Adipocyte (in vitro differentiated cells): ENCODE results near the gene COL4A3.

ENCODE experiments used
- DNase-seq: peaks from one replicate; pipeline ENCODE4 v3.0.0-alpha.2; 2015; ENCODE audit warnings: low read depth
- H3K27me3 ChIP-seq: replicated peaks from 2 replicates; pipeline ENCODE4 v1.7.0; 2013; ENCODE audit warnings: mild to moderate bottlenecking, low read length, moderate library complexity; ENCODE audit not compliant: control insufficient read depth, insufficient read depth
- H3K36me3 ChIP-seq: 2 replicates; pipeline ENCODE4 v1.7.0; 2013; ENCODE audit warnings: low read length, mild to moderate bottlenecking, moderate library complexity; ENCODE audit not compliant: control insufficient read depth, insufficient read depth, severe bottlenecking
- H3K4me1 ChIP-seq: 2 replicates; pipeline ENCODE4 v1.7.0; 2013; ENCODE audit warnings: mild to moderate bottlenecking, low read length, moderate library complexity; ENCODE audit not compliant: control insufficient read depth, insufficient read depth
- H3K4me3 ChIP-seq: 2 replicates; pipeline ENCODE4 v1.7.0; 2013; ENCODE audit warnings: mild to moderate bottlenecking, low read length, moderate library complexity
- H3K9ac ChIP-seq: 2 replicates; pipeline ENCODE4 v1.7.0; 2013; ENCODE audit warnings: mild to moderate bottlenecking, low read length, moderate library complexity
- H3K9me3 ChIP-seq: 2 replicates; pipeline ENCODE4 v1.7.0; 2013; ENCODE audit warnings: mild to moderate bottlenecking, low read length, moderate library complexity; ENCODE audit not compliant: control insufficient read depth

Gene COL4A3

GRCh38 chr2:227163998-227164762 is at the start of gene COL4A3, which contains the start of gene COL4A4:
Gene COL4A3 (plus strand): TSS chr2:227164624. CDS start chr2:227164727, 103 bp downstream.
Gene COL4A4 (minus strand): TSS chr2:227164205. CDS start chr2:227147483, 16,722 bp downstream.
- Histone ChIP-seq H3K9me3 (peaks cover 20% of the 10 kb centered on the region), H3K27me3 (peaks cover 36% of the 10 kb centered on the region), H3K4me3 (peak within 1 kb of the TSS; percentile 77), H3K9ac (peak within 1 kb of the TSS; percentile 55), H3K36me3 (no peaks in the 10 kb centered on the region), H3K4me1 (no peaks in the 10 kb centered on the region)
- DNase-seq: peak; percentile 59

GRCh38 chr2:227115761-227116160 is 48.7 kb upstream of the COL4A3 start:
- no peak overlapping the region for H3K4me3 ChIP-seq

GRCh38 chr2:227117027-227117426 is 47.4 kb upstream of the COL4A3 start:
- Histone ChIP-seq H3K4me1 (no peaks in the 10 kb centered on the region), H3K4me3 (no peak overlapping the region), H3K27me3 (no peaks in the 10 kb centered on the region), H3K9me3 (no peaks in the 10 kb centered on the region), H3K36me3 (no peaks in the 10 kb centered on the region), H3K9ac (no peak overlapping the region)
- no peak for DNase-seq

More at GRCh38 chr2:227115761-227116160, 48.7 kb upstream of the COL4A3 start:
- H3K4me1 ChIP-seq: no peaks in the 10 kb centered on the region
- no peaks in the 10 kb centered on the region for H3K36me3 ChIP-seq
- no peaks in the 10 kb centered on the region for H3K27me3 ChIP-seq
- H3K9me3 ChIP-seq: no peaks in the 10 kb centered on the region
- DNase-seq: peak; percentile 75
- H3K9ac ChIP-seq: no peak overlapping the region

GRCh38 chr2:227117852-227118251 is 46.6 kb upstream of the COL4A3 start:
- Histone ChIP-seq H3K4me3 (no peak overlapping the region), H3K9me3 (no peaks in the 10 kb centered on the region), H3K27me3 (no peaks in the 10 kb centered on the region), H3K9ac (no peak overlapping the region), H3K4me1 (no peaks in the 10 kb centered on the region), H3K36me3 (no peaks in the 10 kb centered on the region)
- DNase-seq: no peak

GRCh38 chr2:227118353-227118752 is 46.1 kb upstream of the COL4A3 start:
- Histone ChIP-seq H3K9me3 (no peaks in the 10 kb centered on the region), H3K36me3 (no peaks in the 10 kb centered on the region), H3K4me1 (no peaks in the 10 kb centered on the region), H3K27me3 (no peaks in the 10 kb centered on the region), H3K9ac (no peak overlapping the region), H3K4me3 (no peak overlapping the region)
- DNase-seq: no peak

- DNase-seq: no peak
- Histone ChIP-seq H3K9me3 (no peaks in the 10 kb centered on the region), H3K4me1 (no peaks in the 10 kb centered on the region), H3K36me3 (no peaks in the 10 kb centered on the region), H3K9ac (no peak overlapping the region), H3K27me3 (peaks cover 2% of the 10 kb centered on the region), H3K4me3 (no peak overlapping the region)
Measured at GRCh38 chr2:227123697-227124096, 40.7 kb upstream of the COL4A3 start.

- Histone ChIP-seq H3K4me1 (no peaks in the 10 kb centered on the region), H3K9me3 (no peaks in the 10 kb centered on the region), H3K27me3 (peaks cover 5% of the 10 kb centered on the region), H3K4me3 (no peak overlapping the region), H3K9ac (no peak overlapping the region), H3K36me3 (no peaks in the 10 kb centered on the region)
- no peak for DNase-seq
Measured at GRCh38 chr2:227124811-227125210, 39.6 kb upstream of the COL4A3 start.

- Histone ChIP-seq H3K9ac (no peak overlapping the region), H3K27me3 (peaks cover 5% of the 10 kb centered on the region), H3K4me1 (no peaks in the 10 kb centered on the region), H3K9me3 (no peaks in the 10 kb centered on the region), H3K4me3 (no peak overlapping the region), H3K36me3 (no peaks in the 10 kb centered on the region)
- DNase-seq: peak; percentile 7
Measured at GRCh38 chr2:227125506-227125905, 38.9 kb upstream of the COL4A3 start.

GRCh38 chr2:227127201-227127600 is 37.2 kb upstream of the COL4A3 start:
- no peaks in the 10 kb centered on the region for H3K4me1 ChIP-seq
- peaks cover 5% of the 10 kb centered on the region for H3K27me3 ChIP-seq
- H3K36me3 ChIP-seq: no peaks in the 10 kb centered on the region
- no peak overlapping the region for H3K4me3 ChIP-seq
- H3K9me3 ChIP-seq: no peaks in the 10 kb centered on the region
- H3K9ac ChIP-seq: no peak overlapping the region
- DNase-seq: no peak

GRCh38 chr2:227130636-227131035 is 33.8 kb upstream of the COL4A3 start:
- Histone ChIP-seq H3K27me3 (peaks cover 5% of the 10 kb centered on the region), H3K9me3 (no peaks in the 10 kb centered on the region), H3K4me3 (no peak overlapping the region), H3K4me1 (no peaks in the 10 kb centered on the region), H3K36me3 (no peaks in the 10 kb centered on the region), H3K9ac (no peak overlapping the region)
- DNase-seq: no peak

GRCh38 chr2:227132986-227133385 is 31.4 kb upstream of the COL4A3 start:
- Histone ChIP-seq H3K9ac (no peak overlapping the region), H3K4me1 (no peaks in the 10 kb centered on the region), H3K36me3 (no peaks in the 10 kb centered on the region), H3K9me3 (no peaks in the 10 kb centered on the region), H3K27me3 (peaks cover 10% of the 10 kb centered on the region), H3K4me3 (no peak overlapping the region)
- DNase-seq: no peak

- H3K9ac ChIP-seq: no peak overlapping the region
- H3K27me3 ChIP-seq: peaks cover 5% of the 10 kb centered on the region
- H3K4me3 ChIP-seq: no peak overlapping the region
- H3K36me3 ChIP-seq: no peaks in the 10 kb centered on the region
- no peaks in the 10 kb centered on the region for H3K4me1 ChIP-seq
- H3K9me3 ChIP-seq: no peaks in the 10 kb centered on the region
- DNase-seq: no peak
Measured at GRCh38 chr2:227134591-227134990, 29.8 kb upstream of the COL4A3 start.
